C4-2B (cell line): ENCODE results near the gene MTMR1.

Experiments used
- H3K27ac ChIP-seq: fragments of 450-650 bp; 2 replicates; pipeline ENCODE4 v1.5.1; 2017
- CTCF ChIP-seq: fragments of 450-650 bp; conservative IDR thresholded peaks from 2 replicates; pipeline ENCODE4 v1.5.1; 2017; ENCODE audit warnings: mild to moderate bottlenecking
- ZFX ChIP-seq: fragments of 450-650 bp; IDR thresholded peaks from 2 replicates; pipeline ENCODE4 v1.6.1; 2017

The MTMR1 gene

GRCh38 chrX:150777328-150777992 lies 84.3 kb downstream of the MTMR1 start:
- no peak for TF ChIP-seq ZFX
- TF ChIP-seq CTCF = no peak
- no peak overlapping the region for H3K27ac ChIP-seq

GRCh38 chrX:150779385-150779784 lies 86.2 kb downstream of the MTMR1 start:
- TF ChIP-seq CTCF (no peak), ZFX (no peak)
- no peak overlapping the region for H3K27ac ChIP-seq

- no peak for TF ChIP-seq ZFX
- TF ChIP-seq CTCF = no peak
- no peak overlapping the region for H3K27ac ChIP-seq
Measured at GRCh38 chrX:150781677-150782076, 88.5 kb downstream of the MTMR1 start.

- H3K27ac ChIP-seq = no peak overlapping the region
- TF ChIP-seq ZFX (no peak), CTCF (no peak)
Measured at GRCh38 chrX:150790021-150790420, 96.8 kb downstream of the MTMR1 start.

GRCh38 chrX:150792949-150793527 lies 99.8 kb downstream of the MTMR1 start:
- no peak overlapping the region for H3K27ac ChIP-seq
- TF ChIP-seq CTCF (no peak), ZFX (no peak)

GRCh38 chrX:150805736-150806135 lies 112.5 kb downstream of the MTMR1 start:
- no peak overlapping the region for H3K27ac ChIP-seq
- no peak for TF ChIP-seq ZFX

GRCh38 chrX:150806827-150807226 lies 113.6 kb downstream of the MTMR1 start:
- H3K27ac ChIP-seq = peak overlapping the region; percentile 46
- TF ChIP-seq CTCF = no peak
- no peak for TF ChIP-seq ZFX

GRCh38 chrX:150813922-150814321 lies 120.7 kb downstream of the MTMR1 start:
- H3K27ac ChIP-seq = no peak overlapping the region
- TF ChIP-seq ZFX = no peak
- TF ChIP-seq CTCF = no peak
